GM12878 (cell line): ENCODE data around the gene OR10V1.

Experiments used
- CTCF ChIP-seq, 3 experiments: IDR thresholded peaks in 2 of 3; conservative IDR thresholded peaks in 1 of 3; 2 replicates each; pipeline ENCODE4 v1.5.1; 2011; ENCODE audit warnings: low read depth in 3 of 3, low read length in 3 of 3, mild to moderate bottlenecking in 3 of 3, control low read depth in 2 of 3, moderate library complexity in 2 of 3, inconsistent platforms in 1 of 3, mixed read lengths in 1 of 3; ENCODE audit not compliant: control insufficient read depth in 2 of 3, insufficient read depth in 1 of 3; ENCODE audit errors: extremely low read depth in 1 of 3
- E4F1 ChIP-seq: fragments of 450-650 bp; IDR thresholded peaks from 2 replicates; pipeline ENCODE4 v1.6.1; 2018; ENCODE audit warnings: borderline replicate concordance, mild to moderate bottlenecking; ENCODE audit not compliant: partially characterized antibody
- EP300 ChIP-seq, 2 experiments: fragments of 150-350 bp in 1 of 2; IDR thresholded peaks; 2 replicates each; pipeline ENCODE4 v1.6.1; 2011 to 2012; ENCODE audit warnings: low read depth in 2 of 2, low read length in 2 of 2, borderline replicate concordance in 1 of 2, improper control_type of control experiment in 1 of 2, inconsistent platforms in 1 of 2; ENCODE audit not compliant: control insufficient read depth in 1 of 2
- MAX ChIP-seq: IDR thresholded peaks from 2 replicates; pipeline ENCODE4 v1.6.1; 2012; ENCODE audit warnings: low read depth, low read length, improper control_type of control experiment
- NFIC ChIP-seq: IDR thresholded peaks from 2 replicates; pipeline ENCODE4 v1.6.1; 2012; ENCODE audit warnings: low read depth, mild to moderate bottlenecking, inconsistent platforms, low read length, moderate library complexity
- POLR2A ChIP-seq: IDR thresholded peaks from 2 replicates; pipeline ENCODE4 v1.6.1; 2011; ENCODE audit warnings: low read depth, mild to moderate bottlenecking, low read length
- POLR2AphosphoS5 ChIP-seq: IDR thresholded peaks from 2 replicates; pipeline ENCODE4 v1.6.1; 2011; ENCODE audit warnings: mild to moderate bottlenecking, low read length, inconsistent platforms
- RAD21 ChIP-seq: IDR thresholded peaks from 2 replicates; pipeline ENCODE4 v1.6.1; 2011; ENCODE audit warnings: mild to moderate bottlenecking, low read depth, low read length, moderate library complexity; ENCODE audit not compliant: insufficient read depth
- RAD51 ChIP-seq: fragments of 450-650 bp; IDR thresholded peaks from 2 replicates; pipeline ENCODE4 v1.6.1; 2016; ENCODE audit warnings: moderate library complexity, mild to moderate bottlenecking, inconsistent platforms
- SREBF2 ChIP-seq: IDR thresholded peaks from 2 replicates; pipeline ENCODE4 v1.6.1; 2012; ENCODE audit warnings: mild to moderate bottlenecking, low read length
- SUZ12 ChIP-seq: fragments of 200-600 bp; sonication (generic); IDR thresholded peaks from one replicate; pipeline ENCODE4 v1.6.1; 2018; ENCODE audit warnings: antibody characterized with exemption, mild to moderate bottlenecking; ENCODE audit not compliant: unreplicated experiment
- YY1 ChIP-seq: IDR thresholded peaks from 2 replicates; pipeline ENCODE4 v1.6.1; 2011; ENCODE audit warnings: low read depth, mild to moderate bottlenecking, low read length
- TF ChIP-seq, protein P1 (sequence below): fragments of 450-650 bp; IDR thresholded peaks from 2 replicates; pipeline ENCODE4 v1.6.1; 2018; ENCODE audit warnings: mild to moderate bottlenecking, low read depth, moderate library complexity; ENCODE audit not compliant: partially characterized antibody

- no peak for TF ChIP-seq POLR2AphosphoS5
- no peak for TF ChIP-seq CTCF (IDR thresholded peaks at IDR 0.05 in 2 of 3, conservative IDR thresholded peaks at IDR 0.05 in 1 of 3; ENCODE audit: control insufficient read depth in 2 of 3, extremely low read depth in 1 of 3, insufficient read depth in 1 of 3, low read depth in 3 of 3, low read length in 3 of 3)
- no peak for TF ChIP-seq SREBF2
- no peak for TF ChIP-seq EP300 (IDR thresholded peaks at IDR 0.05; ENCODE audit: borderline replicate concordance in 1 of 2, control insufficient read depth in 1 of 2, low read depth in 2 of 2, low read length in 2 of 2)
- no peak for TF ChIP-seq YY1
- TF ChIP-seq RAD51: no peak
- no peak for TF ChIP-seq POLR2A
- no peak for TF ChIP-seq NFIC
- TF ChIP-seq, protein P1, sequence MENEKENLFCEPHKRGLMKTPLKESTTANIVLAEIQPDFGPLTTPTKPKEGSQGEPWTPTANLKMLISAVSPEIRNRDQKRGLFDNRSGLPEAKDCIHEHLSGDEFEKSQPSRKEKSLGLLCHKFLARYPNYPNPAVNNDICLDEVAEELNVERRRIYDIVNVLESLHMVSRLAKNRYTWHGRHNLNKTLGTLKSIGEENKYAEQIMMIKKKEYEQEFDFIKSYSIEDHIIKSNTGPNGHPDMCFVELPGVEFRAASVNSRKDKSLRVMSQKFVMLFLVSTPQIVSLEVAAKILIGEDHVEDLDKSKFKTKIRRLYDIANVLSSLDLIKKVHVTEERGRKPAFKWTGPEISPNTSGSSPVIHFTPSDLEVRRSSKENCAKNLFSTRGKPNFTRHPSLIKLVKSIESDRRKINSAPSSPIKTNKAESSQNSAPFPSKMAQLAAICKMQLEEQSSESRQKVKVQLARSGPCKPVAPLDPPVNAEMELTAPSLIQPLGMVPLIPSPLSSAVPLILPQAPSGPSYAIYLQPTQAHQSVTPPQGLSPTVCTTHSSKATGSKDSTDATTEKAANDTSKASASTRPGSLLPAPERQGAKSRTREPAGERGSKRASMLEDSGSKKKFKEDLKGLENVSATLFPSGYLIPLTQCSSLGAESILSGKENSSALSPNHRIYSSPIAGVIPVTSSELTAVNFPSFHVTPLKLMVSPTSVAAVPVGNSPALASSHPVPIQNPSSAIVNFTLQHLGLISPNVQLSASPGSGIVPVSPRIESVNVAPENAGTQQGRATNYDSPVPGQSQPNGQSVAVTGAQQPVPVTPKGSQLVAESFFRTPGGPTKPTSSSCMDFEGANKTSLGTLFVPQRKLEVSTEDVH: no peak
- no peak for TF ChIP-seq SUZ12
- TF ChIP-seq MAX: no peak
- no peak for TF ChIP-seq E4F1
- TF ChIP-seq RAD21: no peak
Observed at GRCh38 chr11:59671471-59671870, 42.2 kb downstream of the OR10V1 start.
